ENCODE data around the gene POLL. TPM values are rescaled to one million over a fixed set of nuclear protein-coding genes. Genes with fewer than 3 reads are reported as not detected.

Gene POLL
- total and polyA plus RNA-seq, 10 of the 15 experiments (the other 5 are each of a cell fraction or from before 2014, with no cell fraction given) = 1.5 to 25.4 (median 13.8) TPM

- SMC1A ChIA-PET (ENCODE audit: uncharacterized antibody, unreplicated experiment) = interaction anchor here (0.9 to 1.2 kb wide), 2 partner anchors 15 to 106 kb away, joined by 3 to 4 read pairs; no protein-coding TSS in a partner anchor
- WGBS (ENCODE audit: insufficient coverage, insufficient replicate concordance, low lambda C conversion rate, missing lambda C conversion rate) = 80% methylated on average over 7 of the region's 7 CpGs
- Histone ChIP-seq H3K4me1 (ENCODE audit: control insufficient read depth, insufficient read depth, low read length) (no peaks in the 10 kb centered on the region), H2AFZ (ENCODE audit: control insufficient read depth, low read depth, low read length) (no peak overlapping the region), H3K4me2 (ENCODE audit: control insufficient read depth, insufficient read depth) (no peak overlapping the region), H3K9ac (ENCODE audit: control insufficient read depth, insufficient read depth, low read length) (no peak overlapping the region), H3K4me3 (no peak overlapping the region), H3K36me3 (ENCODE audit: control insufficient read depth in 2 of 2, insufficient read depth in 2 of 2, low read length in 1 of 2) (no peaks in the 10 kb centered on the region), H3K9me3 (replicated peaks; ENCODE audit: control insufficient read depth, insufficient read depth, low read length) (no peaks in the 10 kb centered on the region), H3K27ac (ENCODE audit: control insufficient read depth, insufficient read depth) (no peak overlapping the region), H3K27me3 (replicated peaks in 1 of 2; ENCODE audit: control insufficient read depth in 2 of 2, insufficient read depth in 2 of 2, low read length in 1 of 2) (no peaks in the 10 kb centered on the region), H4K20me1 (ENCODE audit: control insufficient read depth, insufficient read depth) (no peaks in the 10 kb centered on the region), H3K79me2 (ENCODE audit: control insufficient read depth, insufficient read depth, low read length) (no peaks in the 10 kb centered on the region)
- ATAC-seq (no peak), DNase-seq (ENCODE audit: low read depth, low spot score) (no peak), FAIRE-seq (no peak)
- POLR2A ChIA-PET = no interaction called here
- RAD21 ChIA-PET (ENCODE audit: unreplicated experiment) = interaction anchor here (1.0 to 1.7 kb wide), 3 partner anchors 220 to 358 kb away, joined by 4 to 15 read pairs (median 6); no protein-coding TSS in a partner anchor
- intact Hi-C loops (cut with micrococcal nuclease; ENCODE audit: unreplicated experiment) (loop anchor here (5.0 kb wide), 1 partner anchor 300 kb away; no protein-coding TSS in a partner anchor), in situ Hi-C loops (cut with MboI) (loop anchor here (5.0 kb wide), 2 partner anchors 295 to 360 kb away; no protein-coding TSS in a partner anchor)
- CTCF ChIA-PET = interaction anchor here (1.0 to 3.5 kb wide), 10 partner anchors 9 to 411 kb away, joined by 3 to 38 read pairs (median 9); partner anchors contain the start of gene NPM3
- no peak for TF ChIP-seq EGR1 (IDR thresholded peaks at IDR 0.05; ENCODE audit: borderline replicate concordance in 1 of 2, low read depth in 2 of 2, low read length in 2 of 2)
- TF ChIP-seq TCF7 (IDR thresholded peaks at IDR 0.05; ENCODE audit: borderline replicate concordance) = no peak
- TF ChIP-seq USF2 (IDR thresholded peaks at IDR 0.05; ENCODE audit: borderline replicate concordance, low read depth, low read length) = no peak
- TF ChIP-seq PAX5 (IDR thresholded peaks at IDR 0.05; ENCODE audit: borderline replicate concordance, low read depth, low read length) = no peak
- TF ChIP-seq BRCA1 (IDR thresholded peaks at IDR 0.05; ENCODE audit: low read depth, low read length) = no peak
- BruUV-seq (replicated peaks) = no TSS peak
Measured at GRCh38 chr10:101572126-101572525, 15.9 kb downstream of the POLL start.

All from GM12878 (cell line).